Muscle layer of duodenum (tissue), 2 donors: ENCODE measurements around the gene CBX4.

Source experiments
- H3K27ac ChIP-seq: one replicate; pipeline ENCODE4 v1.7.0; 2013; ENCODE audit warnings: mild to moderate bottlenecking, low read length
- H3K27me3 ChIP-seq: one replicate; pipeline ENCODE4 v1.7.0; 2013; ENCODE audit warnings: low read depth, mild to moderate bottlenecking, control low read depth, low read length
- H3K36me3 ChIP-seq, 2 donors: one replicate each; pipeline ENCODE4 v1.7.0; 2013; ENCODE audit warnings: low read length in 2 of 2, control low read depth in 1 of 2, mild to moderate bottlenecking in 1 of 2; ENCODE audit not compliant: insufficient read depth in 2 of 2, control insufficient read depth in 1 of 2
- H3K4me1 ChIP-seq, 2 donors: one replicate each; pipeline ENCODE4 v1.7.0; 2013; ENCODE audit warnings: low read length in 2 of 2, mild to moderate bottlenecking in 2 of 2, control low read depth in 1 of 2, moderate library complexity in 1 of 2; ENCODE audit not compliant: insufficient read depth in 2 of 2, control insufficient read depth in 1 of 2
- H3K4me3 ChIP-seq, 2 donors: one replicate each; pipeline ENCODE4 v1.7.0; 2013; ENCODE audit warnings: low read length in 2 of 2, low read depth in 1 of 2, mild to moderate bottlenecking in 1 of 2
- H3K9me3 ChIP-seq, 2 donors: one replicate each; pipeline ENCODE4 v1.7.0; 2013; ENCODE audit warnings: low read length in 2 of 2, control low read depth in 1 of 2, mild to moderate bottlenecking in 1 of 2; ENCODE audit not compliant: control insufficient read depth in 1 of 2
- donor health status: healthy.

The CBX4 gene

GRCh38 chr17:79791735-79792161 lies 47.5 kb downstream of the CBX4 start:
- peaks cover 0 to 9% of the 10 kb centered on the region in 2 donors for H3K36me3 ChIP-seq
- no peak overlapping the region for H3K4me3 ChIP-seq
- H3K27ac ChIP-seq = no peak overlapping the region
- peaks cover 55% of the 10 kb centered on the region for H3K27me3 ChIP-seq
- no peaks in the 10 kb centered on the region for H3K9me3 ChIP-seq
- peaks cover 0 to 40% of the 10 kb centered on the region in 2 donors for H3K4me1 ChIP-seq

- peaks cover 0 to 9% of the 10 kb centered on the region in 2 donors for H3K36me3 ChIP-seq
- no peak overlapping the region for H3K27ac ChIP-seq
- H3K4me3 ChIP-seq = no peak overlapping the region
- H3K4me1 ChIP-seq = peaks cover 0 to 33% of the 10 kb centered on the region in 2 donors
- no peaks in the 10 kb centered on the region for H3K9me3 ChIP-seq
- peaks cover 61% of the 10 kb centered on the region for H3K27me3 ChIP-seq
Measured at GRCh38 chr17:79790805-79791734, 48.2 kb downstream of the CBX4 start.

DNA sequence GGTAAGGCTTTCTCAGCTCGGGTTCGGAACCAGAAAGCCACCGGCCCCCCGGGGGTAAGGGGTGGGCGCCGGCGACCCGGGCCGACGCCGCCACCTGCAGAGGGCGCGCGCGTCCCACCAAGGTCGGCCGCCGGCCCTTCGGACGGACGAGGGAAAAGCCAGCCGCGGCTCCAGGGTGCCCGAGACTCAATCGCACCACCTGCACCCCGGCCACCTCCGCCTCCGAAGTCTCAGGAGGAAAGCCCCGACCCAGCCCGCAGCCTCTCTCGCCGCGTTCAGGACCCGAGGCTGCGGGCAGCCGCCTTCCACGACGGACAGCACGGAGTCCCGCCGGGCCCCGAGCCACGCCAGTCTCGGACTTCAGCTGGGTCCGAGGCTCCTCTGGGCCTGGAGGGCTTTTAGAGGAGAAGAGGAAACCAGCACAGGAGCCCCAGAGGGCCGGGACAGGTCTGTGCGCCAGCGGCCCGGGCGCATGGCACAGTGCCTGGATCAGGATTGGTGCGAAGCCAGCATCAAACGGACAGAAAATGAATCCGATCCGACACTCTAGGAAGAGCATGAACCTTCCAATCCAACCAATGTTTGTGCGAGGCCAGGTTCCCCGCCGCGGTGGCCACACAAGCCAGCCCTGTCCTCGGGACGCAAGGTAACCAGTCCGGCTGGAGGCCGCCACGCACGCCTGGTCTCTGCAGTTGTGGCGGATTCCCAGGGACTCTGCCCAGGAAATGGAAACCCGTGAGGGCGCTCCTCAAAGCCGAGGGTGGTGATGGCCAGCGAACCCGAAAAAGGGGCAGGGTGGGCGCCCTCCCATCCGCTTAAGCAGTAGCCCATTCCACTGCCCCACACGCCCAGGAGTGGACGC lies 49.1 kb downstream of the CBX4 start:
- Histone ChIP-seq H3K9me3 (no peaks in the 10 kb centered on the region), H3K27ac (no peak overlapping the region), H3K4me3 (no peak overlapping the region), H3K27me3 (peaks cover 63% of the 10 kb centered on the region), H3K36me3 (peaks cover 0 to 7% of the 10 kb centered on the region in 2 donors), H3K4me1 (peaks cover 0 to 31% of the 10 kb centered on the region in 2 donors)

DNA sequence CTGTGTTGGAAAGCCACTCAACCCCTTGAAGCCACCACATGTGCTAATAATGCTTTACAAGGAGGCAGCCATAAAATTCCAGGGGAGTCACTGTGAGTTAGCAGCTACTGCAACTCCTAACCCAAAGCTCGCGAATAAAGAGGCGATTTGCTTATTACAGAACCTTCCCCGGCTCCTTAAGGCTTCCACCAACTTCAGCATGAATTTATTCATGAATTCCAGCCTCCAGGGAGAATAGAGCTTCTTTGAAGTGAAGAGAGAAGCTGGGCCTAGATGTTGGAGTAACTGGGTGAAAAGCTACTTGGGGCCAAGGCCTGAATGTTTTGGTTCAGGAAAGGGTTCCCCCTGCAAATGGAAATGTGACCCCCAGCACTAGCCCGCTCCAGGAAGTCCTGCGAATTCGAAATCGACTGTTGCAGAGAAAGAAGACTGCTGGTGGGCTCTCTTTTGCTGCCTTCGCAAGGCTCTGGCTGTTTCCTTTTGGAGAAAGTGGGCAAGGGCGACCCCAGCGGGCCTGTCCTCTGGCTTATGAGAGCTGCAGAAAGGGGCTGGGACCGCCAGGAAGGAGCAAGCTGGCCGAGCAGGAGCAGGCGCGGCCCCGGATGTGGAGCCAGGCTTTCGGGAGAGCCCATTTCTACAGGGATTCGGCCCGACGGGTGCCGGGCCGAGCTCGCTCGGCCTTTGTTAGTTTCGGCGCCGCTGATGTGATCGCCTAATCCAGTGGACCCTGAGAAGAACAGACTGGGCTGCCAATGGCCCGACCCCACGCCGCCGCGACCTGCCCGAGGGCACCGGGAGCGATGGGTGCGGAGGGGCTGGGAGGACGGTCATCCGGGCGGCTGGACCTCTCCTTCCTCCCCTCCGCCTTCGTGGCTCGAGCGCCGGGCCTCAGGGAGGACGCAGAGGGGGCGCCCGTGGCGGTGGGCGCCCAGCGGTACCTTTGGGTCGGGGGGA lies 50.0 kb downstream of the CBX4 start:
- peaks cover 66% of the 10 kb centered on the region for H3K27me3 ChIP-seq
- H3K4me1 ChIP-seq = peaks cover 0 to 31% of the 10 kb centered on the region in 2 donors
- no peak overlapping the region for H3K27ac ChIP-seq
- no peaks in the 10 kb centered on the region for H3K36me3 ChIP-seq
- H3K9me3 ChIP-seq = no peaks in the 10 kb centered on the region
- no peak overlapping the region for H3K4me3 ChIP-seq

DNA sequence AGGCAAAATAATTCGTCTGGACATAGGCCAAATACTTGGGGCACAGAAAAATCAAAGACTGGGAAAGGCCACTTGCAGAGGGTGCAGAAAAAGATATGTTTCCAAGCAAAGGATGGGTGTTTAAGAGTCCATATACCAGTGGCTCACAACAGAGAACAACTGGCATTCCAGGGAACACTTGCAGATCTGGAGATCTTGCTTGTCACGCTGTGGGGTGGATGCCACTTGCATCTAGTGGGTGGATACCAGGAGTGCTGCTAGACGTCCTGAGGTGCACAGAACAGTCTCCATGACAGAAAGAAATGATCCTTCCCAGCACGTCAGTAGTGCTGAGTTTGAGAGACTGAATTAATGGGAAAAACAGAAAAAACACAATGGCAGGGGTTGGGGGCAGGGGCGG lies 50.8 kb downstream of the CBX4 start:
- no peaks in the 10 kb centered on the region for H3K9me3 ChIP-seq
- peaks cover 63% of the 10 kb centered on the region for H3K27me3 ChIP-seq
- no peak overlapping the region for H3K4me3 ChIP-seq
- H3K36me3 ChIP-seq = no peaks in the 10 kb centered on the region
- H3K27ac ChIP-seq = no peak overlapping the region
- H3K4me1 ChIP-seq = peaks cover 0 to 29% of the 10 kb centered on the region in 2 donors

- Histone ChIP-seq H3K4me3 (no peak overlapping the region), H3K4me1 (peaks cover 0 to 23% of the 10 kb centered on the region in 2 donors), H3K27ac (no peak overlapping the region), H3K27me3 (peaks cover 56% of the 10 kb centered on the region), H3K9me3 (no peaks in the 10 kb centered on the region), H3K36me3 (no peaks in the 10 kb centered on the region)
Measured at GRCh38 chr17:79786930-79787643, 52.2 kb downstream of the CBX4 start.

DNA sequence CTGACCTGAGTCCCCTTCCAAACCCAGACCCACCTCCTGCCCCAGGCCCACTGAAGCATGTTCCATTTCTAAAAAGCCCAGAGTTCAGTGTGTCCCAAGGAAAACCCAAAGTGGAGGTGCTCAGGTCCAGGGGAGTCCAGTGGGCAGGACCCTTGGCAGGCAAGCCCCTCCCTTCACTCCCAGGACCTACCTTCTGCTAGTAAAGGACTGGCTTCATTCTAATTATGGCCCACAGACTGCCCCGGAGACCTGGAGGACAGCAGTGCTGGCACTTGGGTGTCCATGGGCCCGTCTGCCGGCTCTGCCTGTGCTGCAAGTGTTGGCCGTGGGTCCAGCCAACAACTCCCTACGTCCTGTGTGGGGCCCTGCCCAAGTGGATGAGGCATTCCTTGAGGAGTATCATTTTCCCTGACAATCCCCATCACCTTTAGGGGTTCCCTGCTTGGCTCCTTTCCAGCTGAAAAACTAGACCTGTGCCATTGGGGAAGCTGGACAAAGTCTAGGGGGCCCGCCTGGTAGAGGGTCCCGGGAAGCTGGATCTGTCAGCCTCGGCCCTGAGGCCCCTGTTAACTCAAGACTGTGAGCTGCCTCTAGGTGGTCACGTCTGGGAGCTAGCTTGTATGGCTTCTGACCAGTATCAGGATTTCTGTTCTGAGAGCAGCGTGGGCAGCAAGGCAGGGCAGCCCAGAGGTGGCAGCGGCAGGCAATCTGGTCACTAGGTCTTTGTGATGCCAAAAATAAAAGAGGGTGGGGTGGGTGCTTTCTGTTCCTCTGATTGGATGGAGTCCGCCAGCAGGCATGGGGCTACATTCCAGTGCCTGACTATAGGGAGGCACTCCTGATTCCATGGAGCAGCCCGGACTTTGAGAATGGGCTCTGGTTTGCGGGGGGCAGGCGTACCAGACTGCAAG lies 53.1 kb downstream of the CBX4 start:
- Histone ChIP-seq H3K27ac (no peak overlapping the region), H3K27me3 (peaks cover 47% of the 10 kb centered on the region), H3K36me3 (no peaks in the 10 kb centered on the region), H3K4me3 (no peak overlapping the region), H3K9me3 (no peaks in the 10 kb centered on the region), H3K4me1 (peaks cover 0 to 16% of the 10 kb centered on the region in 2 donors)

DNA sequence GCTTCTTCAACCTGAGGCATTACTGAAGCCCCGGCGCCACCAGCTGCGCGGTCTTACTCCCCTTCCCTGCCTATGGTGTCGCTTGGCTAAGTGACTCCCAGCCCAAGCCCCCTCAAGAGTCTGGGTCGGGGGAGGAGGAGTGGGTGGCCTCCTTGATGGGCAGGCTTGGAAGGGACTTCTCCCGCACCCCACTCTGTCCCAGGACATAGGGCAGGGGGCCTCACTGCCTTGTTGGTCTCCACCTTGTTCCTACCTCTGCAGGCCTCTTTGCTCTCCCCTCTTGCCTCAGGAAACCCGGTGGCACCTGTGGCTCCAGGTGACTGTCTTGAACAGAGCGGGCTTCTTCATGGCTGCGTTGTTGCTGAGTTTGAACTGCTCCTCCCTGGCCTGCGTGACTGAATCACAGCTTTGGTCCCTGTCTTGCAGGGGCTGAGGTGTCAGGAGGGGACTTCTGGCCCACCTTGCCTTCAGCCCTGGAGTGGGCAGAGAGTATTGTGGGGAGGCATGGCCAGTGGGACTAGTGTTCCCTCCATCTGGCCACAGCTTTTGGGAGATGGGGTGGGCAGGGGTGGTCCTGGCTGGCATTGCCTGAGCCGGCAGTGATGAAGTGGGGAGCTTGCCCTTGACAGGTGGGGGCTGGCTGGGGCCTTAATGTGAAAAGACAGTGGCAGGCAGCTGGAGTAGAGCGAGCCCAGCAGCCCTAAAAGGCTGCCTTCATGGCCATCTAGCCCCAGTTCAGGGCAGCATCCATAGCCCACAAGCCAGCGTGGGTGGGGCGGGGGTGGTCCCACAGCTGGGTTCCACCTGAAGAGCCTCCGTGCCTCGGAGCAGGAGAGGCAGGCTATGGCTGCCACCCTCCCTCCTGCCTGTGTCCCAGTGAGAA lies 54.0 kb downstream of the CBX4 start:
- no peaks in the 10 kb centered on the region for H3K36me3 ChIP-seq
- peaks cover 38% of the 10 kb centered on the region for H3K27me3 ChIP-seq
- no peak overlapping the region for H3K27ac ChIP-seq
- peaks cover 0 to 10% of the 10 kb centered on the region in 2 donors for H3K4me1 ChIP-seq
- H3K9me3 ChIP-seq = no peaks in the 10 kb centered on the region
- no peak overlapping the region for H3K4me3 ChIP-seq
